B cell (primary cell): ENCODE measurements around the gene FBXL13. TPM values are rescaled to one million over a fixed set of nuclear protein-coding genes. Genes with fewer than 3 reads are reported as not detected.

Experiments
- ATAC-seq: fragments of 200-7000 bp; cut with Tn5 transposase; one replicate; pipeline ENCODE4 v1.10.0; 2021; ENCODE audit warnings: low read depth, mild to moderate bottlenecking, moderate number of reproducible peaks, moderate library complexity
- CTCF ChIA-PET: fragments of 350-600 bp; sonication (Branson Sonifier 250); formaldehyde crosslinking; loops from one replicate; lab custom pipeline; 2021; ENCODE audit warnings: antibody characterized with exemption, inconsistent platforms; lab: Charles Lee
- POLR2A ChIA-PET: fragments of 350-600 bp; sonication (Branson Sonifier 250); formaldehyde crosslinking; loops from one replicate; lab custom pipeline; 2021; ENCODE audit warnings: antibody characterized with exemption; lab: Charles Lee
- DNase-seq: peaks from one replicate; pipeline ENCODE4 v3.0.0; 2013
- H2AFZ ChIP-seq: 2 replicates; pipeline ENCODE4 v1.6.1; 2012; ENCODE audit warnings: mild to moderate bottlenecking, low read depth, low read length; ENCODE audit not compliant: insufficient read depth, poor library complexity, severe bottlenecking
- H3K27ac ChIP-seq, 2 donors: 1 replicate in 1 of 2; 2 replicates in 1 of 2; pipeline ENCODE4 v1.5.1; 2012 to 2013; ENCODE audit warnings: low read length in 2 of 2, mild to moderate bottlenecking in 2 of 2, moderate library complexity in 1 of 2
- H3K27me3 ChIP-seq, 4 experiments: fragments of 200-600 bp in 1 of 4; sonication (generic) in 1 of 4; replicated peaks in 1 of 4; 1 replicate in 2 of 4; 2 replicates in 2 of 4; pipeline versions ENCODE4 v1.6.1 to v1.7.0; 2013 to 2016; ENCODE audit warnings: low read length in 3 of 4, mild to moderate bottlenecking in 2 of 4, mixed read lengths in 1 of 4, moderate library complexity in 1 of 4; ENCODE audit not compliant: insufficient read depth in 4 of 4, control insufficient read depth in 3 of 4; ENCODE audit errors: control extremely low read depth in 1 of 4
- H3K36me3 ChIP-seq, 2 experiments: replicated peaks in 1 of 2; 1 replicate in 1 of 2; 2 replicates in 1 of 2; pipeline versions ENCODE4 v1.6.1 to v1.7.1; 2013; ENCODE audit warnings: low read length in 1 of 2; ENCODE audit not compliant: insufficient read depth in 2 of 2, control insufficient read depth in 1 of 2; ENCODE audit errors: control extremely low read depth in 1 of 2, extremely low read depth in 1 of 2
- H3K4me1 ChIP-seq, 2 donors: fragments of 200-600 bp in 1 of 2; sonication (generic) in 1 of 2; 1 replicate in 1 of 2; 2 replicates in 1 of 2; pipeline versions ENCODE4 v1.5.1 to v1.6.1; 2013 to 2017; ENCODE audit warnings: low read length in 2 of 2; ENCODE audit not compliant: control insufficient read depth in 2 of 2, insufficient read depth in 2 of 2
- H3K4me2 ChIP-seq: replicated peaks from 2 replicates; pipeline ENCODE3; 2012; ENCODE audit warnings: mild to moderate bottlenecking, low read depth, low read length; ENCODE audit not compliant: poor library complexity, severe bottlenecking
- H3K4me3 ChIP-seq, 5 experiments: fragments of 200-600 bp in 1 of 5; sonication (generic) in 1 of 5; 1 replicate in 3 of 5; 2 replicates in 2 of 5; pipeline versions ENCODE4 v1.5.1 to v1.7.0; 2011 to 2016; ENCODE audit warnings: low read length in 4 of 5, mild to moderate bottlenecking in 4 of 5, low read depth in 2 of 5, control low read depth in 1 of 5, moderate library complexity in 1 of 5; ENCODE audit not compliant: insufficient read depth in 1 of 5; ENCODE audit errors: control extremely low read depth in 1 of 5, extremely low read depth in 1 of 5
- H3K79me2 ChIP-seq: fragments of 200-600 bp; sonication (generic); one replicate; pipeline ENCODE4 v1.6.0; 2016; ENCODE audit warnings: low read length; ENCODE audit not compliant: control insufficient read depth, insufficient read depth
- H3K9ac ChIP-seq: fragments of 200-600 bp; sonication (generic); 2 replicates; pipeline ENCODE4 v1.6.1; 2017; ENCODE audit warnings: mild to moderate bottlenecking, low read length, moderate library complexity
- H3K9me3 ChIP-seq, 3 donors: one replicate each; pipeline versions ENCODE4 v1.6.1 to v1.7.1; 2013; ENCODE audit warnings: low read length in 2 of 3; ENCODE audit not compliant: control insufficient read depth in 2 of 3, insufficient read depth in 1 of 3; ENCODE audit errors: control extremely low read depth in 1 of 3
- H4K20me1 ChIP-seq: 2 replicates; pipeline ENCODE4 v1.6.0; 2012; ENCODE audit warnings: mild to moderate bottlenecking, low read length; ENCODE audit not compliant: insufficient read depth, control insufficient read depth, poor library complexity, severe bottlenecking
- H3K27ac Mint-ChIP-seq: one replicate; pipeline ENCODE4 v1.8.0; 2021; ENCODE audit warnings: mixed read lengths
- H3K27me3 Mint-ChIP-seq: one replicate; pipeline ENCODE4 v1.8.0; 2021; ENCODE audit warnings: mixed read lengths
- H3K4me1 Mint-ChIP-seq: one replicate; pipeline ENCODE4 v1.8.0; 2021; ENCODE audit warnings: mixed read lengths
- H3K4me3 Mint-ChIP-seq: one replicate; pipeline ENCODE4 v1.8.0; 2021; ENCODE audit warnings: mixed read lengths
- H3K9me3 Mint-ChIP-seq: one replicate; pipeline ENCODE4 v1.8.0; 2022; ENCODE audit warnings: mixed read lengths; ENCODE audit not compliant: insufficient read depth
- EZH2 ChIP-seq: IDR thresholded peaks from 2 replicates; pipeline ENCODE4 v1.6.1; 2012; ENCODE audit warnings: borderline replicate concordance, low read depth, mild to moderate bottlenecking, moderate library complexity, low read length; ENCODE audit not compliant: insufficient read depth, poor library complexity, severe bottlenecking
- WGBS: methylation state at CpG from one replicate; pipeline ENCODE4 v1.1.5; 2013; ENCODE audit warnings: missing lambda C conversion rate; ENCODE audit not compliant: insufficient coverage; 5-methylcytosine and 5-hydroxymethylcytosine counted together
- intact Hi-C: fragments of 100-400 bp; cut with micrococcal nuclease; formaldehyde crosslinking; loops from one replicate; pipeline ENCODE4 v1.10.0; 2022
- polyA plus RNA-seq: library from polyadenylated mRNA; depleted of rRNA; stranded (reverse); fragments of >200 nt; gene quantifications from 2 replicates; pipeline ENCODE4 v1.2.3, GENCODE V29; 2012
- total RNA-seq, 2 donors: library from RNA; stranded (reverse); fragments of 120-200 nt in 1 of 2; gene quantifications; 1 replicate in 1 of 2; 2 replicates in 1 of 2; pipeline versions ENCODE4 v1.2.3 to v1.2.4, GENCODE V29; 2013 to 2022
- TF ChIP-seq, protein P1 (sequence below): fragments of 200-600 bp; IDR thresholded peaks from one replicate; pipeline ENCODE4 v1.8.0; 2022; ENCODE audit warnings: antibody characterized with exemption, mild to moderate bottlenecking

The FBXL13 gene
- total and polyA plus RNA-seq, 2 donors (not counting 1 experiment from before 2014, with no cell fraction given) = 0.22 to 4.0 TPM

DNA sequence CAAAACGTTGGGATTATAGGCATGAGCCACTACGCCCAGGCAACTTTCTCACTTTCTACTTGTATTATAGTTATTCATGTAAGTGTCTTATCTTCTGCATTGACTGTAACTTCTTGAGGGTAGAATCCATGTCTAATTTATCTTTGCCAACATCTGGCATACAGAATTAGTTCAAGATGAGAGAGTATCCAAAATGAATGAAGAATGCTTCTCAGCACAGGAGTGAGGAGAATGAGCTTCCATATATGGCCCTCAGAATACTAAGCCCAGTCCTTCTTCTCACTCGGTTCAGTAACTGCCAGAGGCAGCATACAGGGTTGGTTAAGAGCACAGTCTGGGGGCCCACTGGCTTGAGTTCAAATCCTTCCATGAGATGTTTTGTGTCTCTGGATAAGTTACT is 236.8 kb downstream of the FBXL13 start:
- no peak for ATAC-seq
- Histone ChIP-seq H3K9ac (no peak overlapping the region), H3K79me2 (no peaks in the 10 kb centered on the region), H3K4me2 (no peak overlapping the region), H3K27me3 (no peaks in the 10 kb centered on the region), H3K36me3 (no peaks in the 10 kb centered on the region), H3K9me3 (no peaks in the 10 kb centered on the region), H3K4me3 (no peak overlapping the region), H3K27ac (no peak overlapping the region), H4K20me1 (no peaks in the 10 kb centered on the region), H3K4me1 (no peaks in the 10 kb centered on the region), H2AFZ (no peak overlapping the region)
- intact Hi-C loops = no loop called here
- no peaks in the 10 kb centered on the region for H3K9me3 Mint-ChIP-seq
- ChIA-PET POLR2A (no interaction called here), CTCF (no interaction called here)
- no peak for DNase-seq
- no peak overlapping the region for H3K27ac Mint-ChIP-seq
- no peak overlapping the region for H3K4me3 Mint-ChIP-seq
- 60% methylated on average over 1 of the region's 3 CpGs for WGBS
- H3K4me1 Mint-ChIP-seq = no peaks in the 10 kb centered on the region
- no peaks in the 10 kb centered on the region for H3K27me3 Mint-ChIP-seq
- TF ChIP-seq, protein P1, sequence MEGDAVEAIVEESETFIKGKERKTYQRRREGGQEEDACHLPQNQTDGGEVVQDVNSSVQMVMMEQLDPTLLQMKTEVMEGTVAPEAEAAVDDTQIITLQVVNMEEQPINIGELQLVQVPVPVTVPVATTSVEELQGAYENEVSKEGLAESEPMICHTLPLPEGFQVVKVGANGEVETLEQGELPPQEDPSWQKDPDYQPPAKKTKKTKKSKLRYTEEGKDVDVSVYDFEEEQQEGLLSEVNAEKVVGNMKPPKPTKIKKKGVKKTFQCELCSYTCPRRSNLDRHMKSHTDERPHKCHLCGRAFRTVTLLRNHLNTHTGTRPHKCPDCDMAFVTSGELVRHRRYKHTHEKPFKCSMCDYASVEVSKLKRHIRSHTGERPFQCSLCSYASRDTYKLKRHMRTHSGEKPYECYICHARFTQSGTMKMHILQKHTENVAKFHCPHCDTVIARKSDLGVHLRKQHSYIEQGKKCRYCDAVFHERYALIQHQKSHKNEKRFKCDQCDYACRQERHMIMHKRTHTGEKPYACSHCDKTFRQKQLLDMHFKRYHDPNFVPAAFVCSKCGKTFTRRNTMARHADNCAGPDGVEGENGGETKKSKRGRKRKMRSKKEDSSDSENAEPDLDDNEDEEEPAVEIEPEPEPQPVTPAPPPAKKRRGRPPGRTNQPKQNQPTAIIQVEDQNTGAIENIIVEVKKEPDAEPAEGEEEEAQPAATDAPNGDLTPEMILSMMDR = no peak
- TF ChIP-seq EZH2 = no peak

DNA sequence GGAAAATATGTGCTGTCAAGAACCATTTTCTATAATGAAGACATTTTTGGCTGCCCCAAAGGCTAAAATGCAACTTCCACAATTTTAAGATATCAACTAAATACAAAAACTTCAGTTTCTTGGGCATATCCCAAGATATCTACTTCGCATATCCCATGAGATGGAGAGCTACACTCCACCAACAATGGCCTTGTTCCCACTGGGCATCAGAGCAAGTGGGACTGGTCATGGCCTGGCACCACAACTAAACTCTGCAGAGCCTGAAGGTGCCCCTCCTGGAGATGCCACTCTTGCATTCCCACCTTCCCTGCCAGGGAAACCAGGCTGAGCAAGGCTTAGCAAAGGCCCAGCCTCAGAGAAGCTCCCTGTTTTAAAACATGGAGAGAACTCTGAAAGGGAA is 237.6 kb downstream of the FBXL13 start:
- CTCF ChIA-PET = no interaction called here
- H3K4me3 Mint-ChIP-seq = no peak overlapping the region
- H2AFZ ChIP-seq = no peak overlapping the region
- no peaks in the 10 kb centered on the region for H3K4me1 Mint-ChIP-seq
- no peaks in the 10 kb centered on the region for H3K9me3 Mint-ChIP-seq
- H3K79me2 ChIP-seq = no peaks in the 10 kb centered on the region
- ATAC-seq (no peak), DNase-seq (no peak)
- H3K27me3 Mint-ChIP-seq = no peaks in the 10 kb centered on the region
- no peak overlapping the region for H3K4me2 ChIP-seq
- no peak overlapping the region for H3K27ac ChIP-seq
- 100% methylated on average over 1 of the region's 1 CpG for WGBS
- no peaks in the 10 kb centered on the region for H3K36me3 ChIP-seq
- POLR2A ChIA-PET = no interaction called here
- no peak overlapping the region for H3K9ac ChIP-seq
- no peak for TF ChIP-seq EZH2
- TF ChIP-seq, protein P1 = no peak
- no peaks in the 10 kb centered on the region for H3K27me3 ChIP-seq
- H3K27ac Mint-ChIP-seq = no peak overlapping the region
- intact Hi-C loops = no loop called here
- no peaks in the 10 kb centered on the region for H3K9me3 ChIP-seq
- no peaks in the 10 kb centered on the region for H3K4me1 ChIP-seq
- no peaks in the 10 kb centered on the region for H4K20me1 ChIP-seq
- H3K4me3 ChIP-seq = no peak overlapping the region
